Suprapubic skin (tissue), 4 donors: ENCODE data around the gene PDE9A.

Experiments
- CTCF ChIP-seq, 2 donors: fragments of 200-600 bp in 1 of 2; fragments of 450-650 bp in 1 of 2; sonication (generic) in 1 of 2; IDR thresholded peaks; one replicate each; pipeline ENCODE4 v1.5.1; 2016 to 2019; ENCODE audit warnings: antibody characterized with exemption in 2 of 2, mild to moderate bottlenecking in 1 of 2, moderate library complexity in 1 of 2
- EP300 ChIP-seq: sonication (generic); formaldehyde crosslinking; IDR thresholded peaks from one replicate; pipeline ENCODE4 v1.6.1; 2017; ENCODE audit warnings: antibody characterized with exemption
- POLR2A ChIP-seq, 2 donors: fragments of 450-650 bp; IDR thresholded peaks; one replicate each; pipeline ENCODE4 v1.6.1; 2017; ENCODE audit warnings: antibody characterized with exemption in 2 of 2, mild to moderate bottlenecking in 2 of 2, moderate library complexity in 2 of 2
- POLR2AphosphoS5 ChIP-seq, 3 donors: sonication (generic); formaldehyde crosslinking; IDR thresholded peaks; one replicate each; pipeline ENCODE4 v1.6.1; 2017; ENCODE audit warnings: antibody characterized with exemption in 3 of 3

- no peak for TF ChIP-seq CTCF (IDR thresholded peaks at IDR 0.05)
- no peak for TF ChIP-seq POLR2AphosphoS5 (IDR thresholded peaks at IDR 0.05)
- TF ChIP-seq POLR2A (IDR thresholded peaks at IDR 0.05), result no peak
- no peak for TF ChIP-seq EP300
Observed at GRCh38 chr21:42708107-42708506, 54.7 kb downstream of the PDE9A start.
